Astrocyte (in vitro differentiated cells and primary cell): ENCODE measurements around the gene ZBTB16.

ENCODE experiments used
- CTCF ChIP-seq: IDR thresholded peaks from 2 replicates; pipeline ENCODE4 v1.5.1; 2011; ENCODE audit warnings: low read depth, mild to moderate bottlenecking, inconsistent platforms, low read length, moderate library complexity; ENCODE audit not compliant: insufficient read depth
- EZH2 ChIP-seq: IDR thresholded peaks from 2 replicates; pipeline ENCODE4 v1.6.1; 2012; ENCODE audit warnings: mild to moderate bottlenecking, low read length, inconsistent platforms; ENCODE audit not compliant: insufficient read depth

GRCh38 chr11:114199051-114199450 lies 139.5 kb downstream of the ZBTB16 start:
- TF ChIP-seq CTCF = no peak
- TF ChIP-seq EZH2 = no peak
